DMS53 treated with DMSO at 0.1 percent for 48 hours (cell line): ENCODE measurements around the gene GATC.
A peak's percentile ranks its signal among the peaks of the same experiment; 100 is the strongest.
"Not testable (repeated sequence)": the region's sequence is repeated elsewhere in the genome, so short reads cannot be mapped to it uniquely, and the experiment has no call there.

ENCODE experiments used
- DNase-seq: peaks from one replicate; lab custom pipeline; 2025; ENCODE audit not compliant: unreplicated experiment; lab: John Stamatoyannopoulos, UW

The GATC gene

GRCh38 chr12:120468821-120469449 is 22.7 kb downstream of the GATC start:
- DNase-seq: no peak

GRCh38 chr12:120469450-120470149 is 23.4 kb downstream of the GATC start, which contains the start of gene SRSF9:
SRSF9 (minus strand) TSS chr12:120469748; CDS start chr12:120469609, 139 bp downstream.
- peak; percentile 93 for DNase-seq

DNA sequence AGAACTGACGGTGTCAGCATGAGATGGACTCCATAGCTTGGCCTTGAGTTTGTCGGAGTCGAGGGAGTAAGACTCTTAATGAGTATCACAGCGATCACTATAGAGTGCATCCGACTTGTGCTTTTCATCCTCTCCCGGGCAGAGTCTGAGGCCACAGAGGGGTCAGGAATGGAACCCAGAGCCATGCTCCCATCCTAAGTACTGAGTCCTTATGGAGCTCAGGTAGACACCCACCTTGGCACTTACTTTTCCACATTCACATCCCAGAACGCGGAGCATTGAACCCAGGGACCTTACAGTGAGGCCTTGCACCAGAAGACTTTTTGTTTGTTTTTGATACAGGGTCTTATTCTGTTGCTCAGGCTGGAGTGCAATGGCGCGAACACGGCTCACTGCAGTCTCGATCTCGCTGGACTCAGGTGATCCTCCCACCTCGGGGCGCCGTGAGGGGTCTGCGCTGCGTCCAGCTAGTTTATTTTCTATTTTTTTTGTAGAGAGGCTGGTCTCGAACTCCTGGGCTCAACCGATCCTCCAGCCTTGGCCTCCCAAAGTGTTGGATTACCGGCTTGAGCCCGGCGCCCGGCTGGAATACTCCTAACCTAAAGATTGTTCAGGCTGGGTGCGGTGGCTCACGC is 24.0 kb downstream of the GATC start:
- DNase-seq: no peak

- no peak for DNase-seq
These were observed 26.3 kb downstream of the GATC start for GRCh38 chr12:120472521-120472920.

DNA sequence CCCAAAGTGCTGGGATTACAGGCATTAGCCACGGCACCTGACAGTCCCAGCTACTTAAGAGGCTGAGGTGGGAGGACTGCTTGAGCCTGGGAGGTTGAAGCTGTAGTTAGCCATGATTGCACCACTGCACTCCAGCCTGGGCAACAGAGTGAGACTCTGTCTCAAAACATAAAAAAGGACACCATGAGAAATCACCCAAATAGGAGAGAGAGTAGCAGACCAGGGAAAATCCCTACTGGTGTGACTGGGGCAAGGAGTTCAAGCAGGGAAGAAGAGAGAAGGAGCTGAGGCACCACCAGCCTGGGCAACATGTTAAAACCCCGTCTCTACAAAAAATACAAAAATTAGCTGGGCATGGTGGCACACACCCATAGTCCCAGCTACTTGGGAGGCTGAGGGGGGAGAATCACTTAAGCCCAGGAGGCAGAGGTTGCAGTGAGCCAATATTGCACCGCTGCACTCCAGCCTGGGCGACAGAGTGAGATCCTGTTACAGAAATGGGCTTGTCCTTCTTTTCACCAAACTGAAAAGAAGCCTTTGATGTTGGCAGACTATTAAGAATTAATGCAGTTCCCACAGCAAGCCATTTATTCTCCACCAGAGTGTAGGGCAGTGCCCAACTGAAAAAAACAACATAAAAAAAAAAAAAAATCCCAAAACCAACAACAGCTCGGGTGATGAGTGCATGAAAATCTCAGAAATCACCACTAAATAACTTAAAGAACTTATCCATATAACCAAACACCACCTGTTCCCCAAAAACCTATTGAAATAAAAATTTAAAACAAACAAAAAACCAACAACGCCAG is 27.8 kb downstream of the GATC start:
- no peak for DNase-seq

DNA sequence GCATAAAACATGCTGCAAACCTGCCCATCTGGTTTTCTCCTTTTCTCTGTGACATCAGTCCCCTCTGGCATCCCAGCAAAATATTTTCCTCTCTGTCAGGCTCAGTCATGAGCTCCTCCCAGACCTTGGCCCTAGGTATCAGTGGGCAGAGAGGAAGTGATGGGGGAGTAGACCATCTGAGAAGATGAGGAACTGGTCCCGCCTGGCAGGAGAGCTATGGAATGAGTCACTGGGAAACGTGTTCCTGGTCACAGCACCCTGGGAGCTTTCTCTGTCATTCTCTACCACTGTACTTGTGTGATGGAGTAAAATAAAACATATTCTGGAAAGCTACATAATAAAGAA is 28.3 kb downstream of the GATC start:
- DNase-seq: peak; percentile 91

DNA sequence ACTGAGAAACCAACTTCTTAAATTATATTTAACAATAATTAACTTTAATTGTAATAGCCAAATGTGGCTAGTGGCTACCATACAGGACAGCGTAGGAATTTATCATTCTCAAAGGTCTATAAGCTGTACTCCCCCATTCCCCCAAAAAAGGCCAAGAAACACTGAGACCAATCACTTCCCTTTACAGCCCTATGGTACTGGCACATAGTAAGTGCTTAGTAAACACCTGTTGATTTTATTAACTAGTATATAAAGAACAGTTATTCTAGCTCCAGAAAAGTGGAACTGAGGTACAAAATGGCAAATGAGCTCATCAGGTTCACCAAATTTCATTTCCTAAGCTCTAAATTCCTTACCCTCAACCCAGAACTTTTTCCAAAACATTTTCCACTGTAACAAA is 29.4 kb downstream of the GATC start:
- DNase-seq: no peak

- no peak for DNase-seq
These were observed 33.2 kb downstream of the GATC start for GRCh38 chr12:120479458-120479857.

GRCh38 chr12:120480211-120480610 is 34.0 kb downstream of the GATC start:
- DNase-seq: no peak

DNA sequence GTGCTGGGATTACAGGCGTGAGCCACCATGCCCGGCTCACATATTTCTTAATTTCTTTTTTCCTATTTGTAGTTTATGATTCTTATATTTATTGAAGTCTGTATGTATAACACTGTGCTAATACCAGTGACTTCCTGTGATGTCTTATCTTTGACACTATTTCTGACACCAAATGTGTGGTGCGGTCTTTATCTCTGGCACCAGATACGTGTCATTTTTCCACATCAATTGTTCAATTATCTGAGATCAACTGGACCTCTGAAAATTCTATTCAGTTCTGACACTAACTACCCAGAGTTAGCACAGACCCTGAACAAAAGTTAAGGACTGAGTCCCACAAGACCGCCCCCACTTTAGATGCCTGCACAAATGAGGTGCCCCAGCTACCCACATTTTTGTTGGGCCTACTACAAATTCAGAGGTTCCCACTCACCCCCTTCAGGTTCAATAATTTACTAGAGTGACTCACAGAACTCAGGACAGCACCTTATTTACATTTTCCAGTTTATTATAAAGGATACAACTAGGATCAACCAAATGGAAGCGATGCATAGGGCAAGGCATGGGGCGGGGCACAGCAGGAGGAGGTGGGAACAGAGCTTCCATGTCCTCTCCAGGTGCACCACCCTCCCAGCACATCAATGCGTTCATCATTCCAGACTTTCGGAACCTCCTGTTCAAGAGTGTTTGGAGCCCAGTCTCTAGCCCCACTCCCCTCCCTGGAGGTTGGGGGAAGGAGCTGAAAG is 35.0 kb downstream of the GATC start:
- no peak for DNase-seq

DNA sequence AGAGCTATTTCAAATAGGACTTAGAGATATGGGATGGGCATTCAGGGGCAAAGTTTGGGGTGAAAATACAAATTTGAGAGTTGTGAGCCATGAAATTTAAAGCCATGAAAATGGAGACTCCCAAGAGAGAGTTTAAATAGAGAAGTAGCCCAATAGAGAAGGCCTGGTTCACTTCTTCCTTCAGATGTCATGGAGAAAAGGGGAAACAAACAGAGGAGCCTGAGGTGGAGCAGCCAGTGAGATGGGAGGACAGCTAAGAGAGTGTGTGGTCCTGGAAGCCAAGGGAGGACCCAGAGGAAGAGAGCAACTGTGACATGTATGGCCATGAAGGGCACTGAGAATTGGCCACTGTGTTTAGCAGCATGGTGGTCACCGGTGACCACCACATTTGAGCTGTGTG is 37.4 kb downstream of the GATC start:
- DNase-seq: no peak

- DNase-seq: no peak
These were observed 40.0 kb downstream of the GATC start for GRCh38 chr12:120485961-120486881.

GRCh38 chr12:120487552-120487951 is 41.3 kb downstream of the GATC start:
- DNase-seq: not testable (repeated sequence)

GRCh38 chr12:120488057-120488640 is 41.9 kb downstream of the GATC start:
- no peak for DNase-seq

GRCh38 chr12:120489018-120489417 is 42.8 kb downstream of the GATC start:
- no peak for DNase-seq

DNA sequence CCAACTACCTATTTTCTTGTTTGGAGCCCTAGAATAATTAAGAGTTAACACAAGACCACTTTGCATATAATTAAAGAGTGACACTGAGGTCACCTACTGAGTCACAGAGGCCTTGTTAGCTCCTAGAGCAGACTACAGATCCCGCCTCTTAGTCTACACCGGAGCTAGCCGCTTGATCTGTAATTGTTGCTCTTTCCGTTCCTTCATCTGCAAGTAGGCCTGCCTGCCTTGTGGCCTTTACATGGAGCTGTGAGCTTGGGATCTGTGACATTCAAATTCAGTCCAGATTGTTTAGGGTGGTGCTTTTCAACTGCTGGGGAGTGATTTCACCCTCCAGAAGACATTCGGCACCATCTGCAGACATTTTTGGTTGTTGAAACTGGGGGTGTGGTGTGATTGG is 44.1 kb downstream of the GATC start:
- DNase-seq: no peak

DNA sequence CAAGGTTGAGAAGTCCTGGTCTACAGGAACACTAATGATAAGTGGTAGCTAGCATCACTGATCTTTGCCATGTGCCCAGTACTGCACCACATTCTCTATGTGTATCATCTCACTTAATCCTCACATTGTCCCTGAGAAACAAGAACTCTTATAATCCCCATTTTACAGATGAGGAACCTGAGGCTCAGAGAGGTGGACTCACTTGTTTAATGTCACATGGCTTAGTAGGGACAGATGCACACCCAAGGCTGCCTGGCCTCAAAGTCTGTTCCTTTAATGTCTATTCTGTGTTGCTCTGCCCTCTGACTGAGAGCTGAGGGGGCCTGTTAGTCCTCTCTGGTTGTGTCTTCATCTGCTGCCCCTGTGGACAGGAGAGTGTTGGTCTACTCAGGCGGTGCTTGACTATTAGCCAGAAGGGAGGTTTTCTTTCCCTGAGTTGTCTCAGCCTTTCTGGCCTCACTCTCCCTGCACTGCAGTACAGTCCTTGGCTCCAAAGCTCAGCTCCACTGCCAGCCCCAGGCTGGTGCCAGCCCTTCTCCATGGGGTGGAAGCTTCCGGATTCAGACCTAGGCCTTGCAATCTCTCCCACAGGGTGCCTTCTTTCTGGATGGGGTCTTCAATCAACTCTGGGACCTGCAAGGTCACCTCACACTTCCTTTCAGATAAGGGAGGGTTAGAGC is 44.7 kb downstream of the GATC start:
- DNase-seq: no peak

- no peak for DNase-seq
These were observed 49.0 kb downstream of the GATC start for GRCh38 chr12:120495186-120495730.
